ENCODE measurements around the gene C5orf52. TPM values are rescaled to one million over a fixed set of nuclear protein-coding genes. Genes with fewer than 3 reads are reported as not detected.
"Not testable (repeated sequence)": the region's sequence is repeated elsewhere in the genome, so short reads cannot be mapped to it uniquely, and the experiment has no call there.

C5orf52 gene
- total RNA-seq, 2 donors from 2014 or later = not detected

GRCh38 chr5:157713830-157714595 lies 42.7 kb downstream of the C5orf52 start:
- intact Hi-C loops (cut with DNase I) = loop anchor here in 1 of 2 donors (10.0 kb wide), 2 partner anchors 229 to 349 kb away; no protein-coding TSS in a partner anchor
- DNase-seq (ENCODE audit: low spot score) = no peak

GRCh38 chr5:157714596-157714864 lies 43.2 kb downstream of the C5orf52 start:
- intact Hi-C loops (cut with DNase I) = loop anchor here in 1 of 2 donors (10.0 kb wide), 2 partner anchors 230 to 350 kb away; no protein-coding TSS in a partner anchor

GRCh38 chr5:157718519-157718918 lies 47.2 kb downstream of the C5orf52 start:
- no peak for DNase-seq (ENCODE audit: low spot score)
- intact Hi-C loops (cut with DNase I) = loop anchor here in 1 of 2 donors (10.0 kb wide), 2 partner anchors 234 to 354 kb away; no protein-coding TSS in a partner anchor

More at GRCh38 chr5:157714596-157714864, 43.2 kb downstream of the C5orf52 start:
- no peak for DNase-seq (ENCODE audit: low spot score)

GRCh38 chr5:157719245-157719644 lies 47.9 kb downstream of the C5orf52 start:
- no peak for DNase-seq (ENCODE audit: low spot score)
- intact Hi-C loops (cut with DNase I) = loop anchor here in 1 of 2 donors (10.0 kb wide), 2 partner anchors 234 to 354 kb away; no protein-coding TSS in a partner anchor

- DNase-seq (ENCODE audit: low spot score) = no peak
- intact Hi-C loops (cut with DNase I) = no loop called here
Measured at GRCh38 chr5:157721159-157721558, 49.8 kb downstream of the C5orf52 start.

GRCh38 chr5:157722895-157723294 lies 51.6 kb downstream of the C5orf52 start:
- intact Hi-C loops (cut with DNase I); DNase-seq (ENCODE audit: low spot score): not testable (repeated sequence)

GRCh38 chr5:157726607-157727006 lies 55.3 kb downstream of the C5orf52 start:
- DNase-seq (ENCODE audit: low spot score) = not testable (repeated sequence)

GRCh38 chr5:157727858-157728257 lies 56.5 kb downstream of the C5orf52 start:
- intact Hi-C loops (cut with DNase I); DNase-seq (ENCODE audit: low spot score): not testable (repeated sequence)

More at GRCh38 chr5:157726607-157727006, 55.3 kb downstream of the C5orf52 start:
- intact Hi-C loops (cut with DNase I) = not testable (repeated sequence)

Other genes starting within 250 kb of the C5orf52 start
- gene NIPAL4, start 211.3 kb upstream of the C5orf52 start, total RNA-seq = under 1 TPM; 0.37 to 0.52 TPM
- gene ADAM19, start 95.8 kb upstream of the C5orf52 start, total RNA-seq = 10 to 100 TPM; 37.0 to 47.0 TPM
- gene SOX30, start 19.1 kb upstream of the C5orf52 start, total RNA-seq = under 1 TPM; 0.23 to 0.29 TPM
- 1 to 10 TPM; 7.4 to 8.4 TPM for gene THG1L, start 59.9 kb downstream of the C5orf52 start, total RNA-seq
- 1 to 10 TPM; 5.8 to 8.1 TPM for gene LSM11, start 72.2 kb downstream of the C5orf52 start, total RNA-seq
- gene CLINT1, start 187.6 kb downstream of the C5orf52 start, total RNA-seq = 10 to 100 TPM; 44.0 to 59.4 TPM